MG63 (cell line): Measurements from ENCODE around the gene GLS2. TPM values are rescaled to one million over a fixed set of nuclear protein-coding genes. Genes with fewer than 3 reads are reported as not detected.
A peak's percentile ranks its signal among the peaks of the same experiment; 100 is the strongest.
"Not testable (repeated sequence)": the region's sequence is repeated elsewhere in the genome, so short reads cannot be mapped to it uniquely, and the experiment has no call there.

Source experiments
- DNase-seq: peaks from one replicate; pipeline ENCODE4 v3.0.0-alpha.2; 2020
- H3K27me3 ChIP-seq: fragments of 250-450 bp; sonication (Bioruptor Pico); 2 replicates; pipeline ENCODE4 v1.5.1; 2020; ENCODE audit warnings: mild to moderate bottlenecking, moderate library complexity
- H3K36me3 ChIP-seq: fragments of 250-450 bp; sonication (Bioruptor Pico); 2 replicates; pipeline ENCODE4 v1.5.1; 2020; ENCODE audit warnings: mild to moderate bottlenecking, moderate library complexity
- H3K4me3 ChIP-seq: fragments of 250-450 bp; sonication (Bioruptor Pico); 2 replicates; pipeline ENCODE4 v1.5.1; 2020; ENCODE audit warnings: mild to moderate bottlenecking, moderate library complexity
- H3K9me3 ChIP-seq: fragments of 250-450 bp; sonication (Bioruptor Pico); 2 replicates; pipeline ENCODE4 v1.5.1; 2020; ENCODE audit warnings: mild to moderate bottlenecking, moderate library complexity
- total RNA-seq: library from RNA; depleted of rRNA; stranded (reverse); fragments of >200 nt; shearing (Covaris generic); gene quantifications from 2 replicates; pipeline ENCODE4 v1.2.3, GENCODE V29; 2014; ENCODE audit warnings: low replicate concordance; rRNA removed

The GLS2 gene
- total RNA-seq: 1.5 TPM in 1 of 2 replicates, not detected in the other

DNA sequence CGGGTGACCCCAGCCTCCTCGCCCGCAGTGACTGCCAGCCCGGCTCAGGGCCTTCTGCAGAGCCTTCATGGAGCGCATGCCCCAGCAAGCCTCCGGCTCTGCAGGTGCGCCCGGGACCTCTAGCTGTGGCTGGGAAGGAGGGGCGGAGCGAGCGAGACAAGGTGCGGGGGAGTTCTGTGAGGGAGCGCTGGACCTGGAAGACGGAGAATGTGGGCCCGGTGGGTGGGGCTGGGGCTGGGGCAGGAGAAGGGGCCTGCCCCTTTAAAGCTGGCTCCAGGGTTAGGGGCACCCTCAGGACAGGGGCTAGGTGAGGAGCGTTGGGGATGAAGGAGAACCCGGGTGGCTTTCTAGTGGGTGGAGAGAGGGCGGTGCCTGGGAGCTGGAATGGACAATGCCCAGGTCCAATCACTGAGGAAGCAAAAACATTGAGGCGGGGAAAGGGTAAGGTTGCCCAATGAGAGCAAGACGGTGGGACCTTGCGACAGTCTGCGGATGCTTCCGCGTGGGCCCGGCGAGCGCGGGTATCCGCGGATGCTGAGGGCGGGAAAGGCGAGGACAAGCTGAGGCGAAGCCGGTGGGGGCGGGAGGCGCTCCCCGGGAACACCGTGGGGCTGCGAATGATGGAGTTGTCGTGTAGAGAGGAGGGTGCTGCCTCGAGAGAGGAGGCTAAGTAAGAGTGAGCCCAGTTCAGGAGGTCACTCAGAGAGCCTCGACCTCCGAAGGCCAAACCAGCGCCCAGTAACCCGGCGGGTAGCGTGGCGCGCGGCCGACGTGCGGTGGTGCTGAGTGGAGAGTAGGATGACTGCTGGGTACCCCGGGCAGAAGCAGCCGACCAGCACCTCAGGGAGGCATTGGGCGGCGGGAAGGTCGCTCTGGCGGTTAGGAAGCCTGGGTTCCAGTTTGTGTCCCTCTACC is at the start of gene GLS2:
GLS2 (minus strand) TSS at position 121 of the 915 bp plus-strand sequence; CDS start at position 78, 43 bp downstream.
- Histone ChIP-seq H3K27me3 (peaks cover 32% of the 10 kb centered on the region), H3K36me3 (no peaks in the 10 kb centered on the region), H3K9me3 (no peaks in the 10 kb centered on the region; the same call in 1 of the 2 replicates), H3K4me3 (peak within 1 kb of the TSS; percentile 35)
- DNase-seq: peak; percentile 44

DNA sequence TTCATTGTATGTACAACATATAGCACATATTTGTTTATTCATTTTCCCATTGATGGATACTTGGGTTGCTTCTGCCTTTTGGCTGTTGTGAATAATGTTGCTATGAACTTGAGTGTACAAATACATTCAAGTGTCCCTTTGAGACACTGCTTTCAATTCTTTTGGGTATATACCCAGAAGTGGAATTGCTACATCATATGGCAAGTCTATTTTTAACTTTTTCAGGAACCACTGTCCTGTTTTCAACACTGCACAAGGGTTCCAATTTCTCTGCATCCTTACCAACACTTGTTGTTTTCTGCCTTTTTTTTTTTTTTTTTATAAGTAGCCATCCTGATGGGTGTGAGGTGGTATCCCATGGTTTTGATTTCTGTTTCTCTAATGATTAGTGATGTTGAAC is 49.6 kb upstream of the GLS2 start:
- H3K9me3 ChIP-seq: no peaks in the 10 kb centered on the region
- DNase-seq: no peak
- H3K36me3 ChIP-seq: no peaks in the 10 kb centered on the region
- no peak overlapping the region for H3K4me3 ChIP-seq
- no peaks in the 10 kb centered on the region for H3K27me3 ChIP-seq

DNA sequence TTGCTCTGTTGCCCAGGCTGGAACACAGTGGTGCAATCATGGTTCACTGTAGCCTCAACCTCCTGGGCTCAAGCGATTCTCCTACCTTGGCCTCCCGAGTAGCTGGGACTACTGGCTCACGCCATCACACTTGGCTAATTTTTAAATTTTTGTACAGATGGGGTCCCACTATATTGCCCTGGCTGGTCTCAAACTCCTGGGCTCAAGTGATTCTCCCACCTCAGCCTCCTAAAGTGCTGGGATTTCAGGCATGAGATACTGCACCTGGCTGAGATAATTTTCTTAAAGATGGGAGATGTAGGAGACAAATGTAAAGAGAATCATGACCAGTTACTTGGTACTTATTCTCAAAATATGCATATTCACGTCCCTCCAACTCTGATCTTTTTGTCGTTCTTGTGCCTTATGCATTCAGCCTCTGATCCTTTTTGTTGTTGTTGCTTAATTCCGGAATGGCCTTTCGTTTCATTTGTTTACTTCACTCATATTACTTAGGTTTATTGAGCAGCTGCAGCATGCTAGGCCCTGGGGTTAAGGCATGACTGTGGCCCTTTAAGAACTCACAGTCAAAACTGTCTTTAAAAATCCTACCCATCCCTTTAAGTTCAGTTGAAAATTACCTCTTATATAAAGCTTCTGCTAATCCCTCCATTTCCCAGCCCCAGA is 42.6 kb upstream of the GLS2 start:
- Histone ChIP-seq H3K36me3 (peaks cover 7% of the 10 kb centered on the region), H3K27me3 (no peaks in the 10 kb centered on the region), H3K9me3 (no peaks in the 10 kb centered on the region), H3K4me3 (no peak overlapping the region)
- DNase-seq: no peak

DNA sequence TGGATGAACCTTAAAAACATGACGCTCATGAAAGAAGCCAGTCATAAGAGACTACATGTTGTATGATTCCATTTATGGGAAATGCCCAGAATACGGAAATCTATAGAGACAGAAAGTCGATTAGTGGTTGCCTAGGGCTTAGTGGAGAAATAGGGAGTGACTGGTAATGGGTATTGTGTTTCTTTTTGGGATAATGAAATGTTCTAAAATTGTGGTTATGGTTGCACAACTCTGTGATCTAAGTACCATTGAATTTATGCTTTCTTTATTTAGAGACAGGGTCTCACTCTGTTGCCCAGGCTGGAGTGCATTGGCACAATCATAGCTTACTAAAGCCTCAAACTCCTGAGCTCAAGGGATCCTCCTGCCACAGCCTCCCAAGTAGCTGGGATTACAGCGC is 41.7 kb upstream of the GLS2 start:
- DNase-seq: no peak
- H3K4me3 ChIP-seq: no peak overlapping the region
- H3K36me3 ChIP-seq: peaks cover 7% of the 10 kb centered on the region
- no peaks in the 10 kb centered on the region for H3K27me3 ChIP-seq
- H3K9me3 ChIP-seq: no peaks in the 10 kb centered on the region

DNA sequence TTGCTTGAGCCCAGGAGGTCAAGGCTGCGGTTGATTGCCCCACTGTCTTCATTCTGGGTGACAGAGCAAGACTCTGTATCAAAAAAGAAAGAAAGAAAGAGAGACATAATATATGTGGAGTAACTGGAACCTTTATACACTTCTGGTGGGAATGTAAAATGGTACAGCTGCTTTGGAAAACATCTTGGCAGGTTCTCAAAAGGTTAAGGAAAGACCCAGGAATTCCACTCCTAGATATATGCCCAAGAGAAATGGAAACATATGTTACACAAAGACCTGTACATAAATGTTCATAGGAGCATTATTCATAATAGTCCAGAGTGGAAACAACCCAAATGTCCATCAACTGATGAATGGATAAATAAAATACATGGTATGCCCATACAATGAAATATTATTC is 40.9 kb upstream of the GLS2 start:
- DNase-seq: no peak
- Histone ChIP-seq H3K27me3 (no peaks in the 10 kb centered on the region), H3K36me3 (peaks cover 7% of the 10 kb centered on the region), H3K9me3 (no peaks in the 10 kb centered on the region), H3K4me3 (no peak overlapping the region)

DNA sequence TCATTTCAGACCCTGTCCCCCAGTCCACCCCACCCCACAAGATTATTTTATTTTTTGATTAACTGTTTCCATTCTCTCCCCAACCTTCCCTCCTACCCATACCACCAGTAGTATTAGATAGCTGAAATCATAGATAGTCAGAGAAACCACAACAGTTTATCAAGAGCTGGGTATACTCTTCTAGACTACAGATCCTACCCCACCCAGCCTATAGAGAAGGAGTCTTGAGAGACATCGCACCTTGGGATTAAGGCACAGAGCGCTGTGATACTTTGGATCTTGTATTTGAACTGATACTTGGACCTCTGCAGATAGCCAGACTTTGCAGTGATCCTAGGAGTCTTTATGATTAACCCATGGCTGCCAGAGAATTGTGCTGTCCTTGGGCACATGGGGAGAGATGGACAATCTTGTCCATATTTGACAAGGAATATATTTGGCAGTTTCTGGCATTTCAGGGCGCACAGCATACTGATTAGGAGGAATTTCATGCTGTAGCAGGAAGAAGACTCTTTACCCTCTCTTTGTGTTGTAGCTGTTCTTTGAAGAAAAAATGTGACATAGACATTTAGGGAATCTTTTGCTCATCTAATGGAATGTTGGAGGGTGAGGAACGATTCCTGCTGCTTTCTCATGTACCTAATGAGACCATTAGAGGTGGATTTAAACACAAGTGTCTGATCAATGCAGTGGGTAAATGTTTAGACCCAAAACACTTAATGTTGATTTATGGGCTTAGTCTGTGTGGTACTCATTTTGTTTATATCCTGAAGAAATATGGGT is 34.6 kb upstream of the GLS2 start:
- H3K27me3 ChIP-seq: no peaks in the 10 kb centered on the region
- no peak for DNase-seq
- H3K9me3 ChIP-seq: no peaks in the 10 kb centered on the region
- H3K36me3 ChIP-seq: peaks cover 5% of the 10 kb centered on the region; the same call in 1 of the 2 replicates
- peak overlapping the region; percentile 78 for H3K4me3 ChIP-seq

GRCh38 chr12:56521590-56522371 is 33.8 kb upstream of the GLS2 start, which contains the start of gene RBMS2:
TSS of gene RBMS2 (plus strand) at chr12:56521820. CDS start at chr12:56522024, 204 bp downstream.
- H3K27me3 ChIP-seq: no peaks in the 10 kb centered on the region
- H3K36me3 ChIP-seq: peaks cover under 1% of the 10 kb centered on the region; the same call in 1 of the 2 replicates
- DNase-seq: peak; percentile 92
- no peaks in the 10 kb centered on the region for H3K9me3 ChIP-seq
- peak within 1 kb of the TSS; percentile 78 for H3K4me3 ChIP-seq

GRCh38 chr12:56521209-56521589 is 33.2 kb upstream of the GLS2 start:
- no peaks in the 10 kb centered on the region for H3K27me3 ChIP-seq
- DNase-seq: no peak

GRCh38 chr12:56520506-56520905 is 32.5 kb upstream of the GLS2 start:
- Histone ChIP-seq H3K4me3 (no peak overlapping the region), H3K27me3 (no peaks in the 10 kb centered on the region), H3K9me3 (no peaks in the 10 kb centered on the region), H3K36me3 (no peaks in the 10 kb centered on the region)
- DNase-seq: no peak

More at GRCh38 chr12:56521209-56521589, 33.2 kb upstream of the GLS2 start:
- peak overlapping the region; percentile 78 for H3K4me3 ChIP-seq
- no peaks in the 10 kb centered on the region for H3K9me3 ChIP-seq
- H3K36me3 ChIP-seq: no peaks in the 10 kb centered on the region

DNA sequence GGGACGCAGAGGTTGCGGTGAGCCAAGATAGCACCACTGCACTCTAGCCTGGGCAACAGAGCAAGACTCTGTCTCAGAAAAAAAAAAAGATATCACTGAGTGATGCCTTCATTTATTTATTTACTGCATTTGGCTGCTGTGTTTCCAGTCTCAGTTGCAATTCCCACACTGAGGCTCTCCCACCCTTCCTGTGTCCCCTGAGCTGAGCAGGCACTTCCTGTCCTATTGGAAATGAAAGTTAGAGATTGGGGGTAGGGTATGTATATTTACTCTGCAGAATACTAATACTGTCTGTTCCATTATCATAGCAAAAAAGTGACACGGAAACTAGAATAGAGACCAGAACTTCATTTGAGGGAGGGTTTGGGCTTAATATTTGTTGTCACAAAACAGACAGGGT is 32.1 kb upstream of the GLS2 start:
- H3K27me3 ChIP-seq: no peaks in the 10 kb centered on the region
- H3K36me3 ChIP-seq: no peaks in the 10 kb centered on the region
- no peak overlapping the region for H3K4me3 ChIP-seq
- no peak for DNase-seq
- H3K9me3 ChIP-seq: no peaks in the 10 kb centered on the region

DNA sequence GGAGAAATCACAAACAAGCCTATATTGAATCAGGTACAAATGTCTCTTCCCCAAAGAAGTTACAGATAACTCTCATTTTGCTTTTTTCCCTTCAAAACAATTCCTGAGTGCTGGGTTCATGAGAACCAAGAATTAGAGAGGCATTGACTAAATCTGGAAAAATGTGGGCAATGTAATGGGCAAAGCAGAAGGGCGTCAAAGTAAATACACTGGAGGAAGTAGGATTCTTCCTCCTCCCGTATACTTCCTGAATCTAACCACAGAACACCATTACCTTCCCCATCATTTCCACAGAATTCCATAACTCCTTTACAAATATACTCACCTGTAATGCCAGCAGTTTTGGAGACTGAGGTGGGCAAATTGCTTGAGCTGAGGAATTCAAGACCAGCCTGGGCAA is 30.6 kb upstream of the GLS2 start:
- Histone ChIP-seq H3K36me3 (no peaks in the 10 kb centered on the region), H3K4me3 (no peak overlapping the region), H3K9me3 (no peaks in the 10 kb centered on the region), H3K27me3 (no peaks in the 10 kb centered on the region)
- DNase-seq: no peak

DNA sequence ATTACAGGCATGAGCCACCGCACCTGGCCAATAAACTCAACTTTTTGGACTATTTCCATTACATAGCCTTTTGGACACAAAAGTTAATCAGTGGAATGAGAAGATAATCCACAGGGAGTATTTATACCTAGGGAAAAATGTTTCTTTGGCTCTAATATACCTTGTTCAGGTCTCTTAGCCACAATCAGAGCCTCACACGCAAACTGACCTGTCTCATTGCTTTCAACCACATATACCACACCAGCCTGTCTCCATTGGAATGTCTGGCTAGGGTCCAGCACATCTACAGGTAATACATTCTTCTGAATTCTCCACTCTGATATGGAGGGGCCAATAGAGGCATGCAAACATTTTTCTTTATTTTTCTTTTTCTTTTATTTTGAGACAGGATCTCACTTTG is 29.9 kb upstream of the GLS2 start:
- no peak overlapping the region for H3K4me3 ChIP-seq
- no peaks in the 10 kb centered on the region for H3K27me3 ChIP-seq
- no peaks in the 10 kb centered on the region for H3K36me3 ChIP-seq
- H3K9me3 ChIP-seq: no peaks in the 10 kb centered on the region
- no peak for DNase-seq

DNA sequence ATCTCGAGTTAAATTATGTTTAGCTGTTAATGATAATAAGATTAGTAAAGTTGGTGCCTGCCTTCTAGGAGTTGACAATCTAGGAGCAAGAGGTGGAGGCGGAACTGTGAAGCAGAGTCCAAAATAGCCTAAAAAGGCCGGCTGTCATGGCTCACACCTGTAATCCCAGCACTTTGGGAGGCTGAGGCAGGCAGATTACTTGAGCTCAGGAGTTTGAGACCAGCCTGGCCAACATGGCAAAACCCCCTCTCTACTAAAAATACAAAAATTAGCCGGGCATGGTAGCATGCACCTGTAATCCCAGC is 26.0 kb upstream of the GLS2 start:
- DNase-seq, H3K9me3 ChIP-seq, H3K4me3 ChIP-seq, H3K27me3 ChIP-seq, H3K36me3 ChIP-seq: not testable (repeated sequence)

DNA sequence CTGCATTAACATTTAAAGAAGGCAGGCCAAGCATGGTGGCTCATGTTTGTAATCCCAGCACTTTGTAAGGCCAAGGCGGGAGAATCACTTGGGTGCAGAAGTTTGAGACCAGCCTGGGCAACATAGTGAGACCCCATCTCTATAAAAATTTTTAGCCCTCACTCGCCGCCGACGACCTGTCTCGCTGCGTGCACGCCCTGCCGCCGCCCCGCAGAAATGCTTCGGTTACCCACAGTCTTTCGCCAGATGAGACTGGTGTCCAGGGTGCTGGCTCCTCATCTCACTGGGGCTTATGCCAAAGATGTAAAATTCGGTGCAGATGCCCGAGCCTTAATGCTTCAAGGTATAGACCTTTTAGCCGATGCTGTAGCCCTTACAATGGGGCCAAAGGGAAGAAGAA is 22.8 kb upstream of the GLS2 start:
- no peak overlapping the region for H3K4me3 ChIP-seq
- no peaks in the 10 kb centered on the region for H3K9me3 ChIP-seq
- no peaks in the 10 kb centered on the region for H3K27me3 ChIP-seq
- no peak for DNase-seq
- H3K36me3 ChIP-seq: no peaks in the 10 kb centered on the region

- H3K4me3 ChIP-seq, DNase-seq, H3K27me3 ChIP-seq, H3K36me3 ChIP-seq, H3K9me3 ChIP-seq: not testable (repeated sequence)
Measured at GRCh38 chr12:56499879-56500278, 11.9 kb upstream of the GLS2 start.

- H3K36me3 ChIP-seq, DNase-seq, H3K9me3 ChIP-seq, H3K27me3 ChIP-seq, H3K4me3 ChIP-seq: not testable (repeated sequence)
Measured at GRCh38 chr12:56499452-56499851, 11.5 kb upstream of the GLS2 start.
